NCI-H524 (cell line): ENCODE data around the gene RLN3.

Source experiments
- DNase-seq, 2 experiments: peaks; one replicate each; lab custom pipeline; 2025; lab: John Stamatoyannopoulos, UW

The RLN3 gene, protein sequence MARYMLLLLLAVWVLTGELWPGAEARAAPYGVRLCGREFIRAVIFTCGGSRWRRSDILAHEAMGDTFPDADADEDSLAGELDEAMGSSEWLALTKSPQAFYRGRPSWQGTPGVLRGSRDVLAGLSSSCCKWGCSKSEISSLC

DNA sequence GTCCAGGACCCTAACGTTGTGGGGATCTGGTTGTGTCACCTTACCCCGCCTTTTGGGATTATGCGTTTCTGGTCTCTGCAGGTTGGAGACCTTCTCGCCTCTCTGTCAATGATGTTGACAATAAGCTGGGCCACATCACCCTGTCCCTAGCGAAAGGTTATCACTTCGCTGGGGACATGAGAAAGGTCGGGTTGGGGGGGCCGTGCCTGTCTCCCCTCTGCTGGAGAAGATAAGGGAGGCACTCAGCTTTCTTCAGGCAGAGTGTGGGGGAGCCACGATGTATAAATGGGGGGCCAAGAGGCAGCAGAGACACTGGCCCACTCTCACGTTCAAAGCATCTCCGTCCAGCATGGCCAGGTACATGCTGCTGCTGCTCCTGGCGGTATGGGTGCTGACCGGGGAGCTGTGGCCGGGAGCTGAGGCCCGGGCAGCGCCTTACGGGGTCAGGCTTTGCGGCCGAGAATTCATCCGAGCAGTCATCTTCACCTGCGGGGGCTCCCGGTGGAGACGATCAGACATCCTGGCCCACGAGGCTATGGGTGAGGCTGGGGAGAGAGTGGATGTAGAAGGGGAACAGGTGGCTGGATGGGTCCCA is at the start of gene RLN3:
RLN3 (plus strand) TSS at position 293 of the 595 bp plus-strand sequence; CDS start at position 350, 57 bp downstream.
- DNase-seq, result no peak

DNA sequence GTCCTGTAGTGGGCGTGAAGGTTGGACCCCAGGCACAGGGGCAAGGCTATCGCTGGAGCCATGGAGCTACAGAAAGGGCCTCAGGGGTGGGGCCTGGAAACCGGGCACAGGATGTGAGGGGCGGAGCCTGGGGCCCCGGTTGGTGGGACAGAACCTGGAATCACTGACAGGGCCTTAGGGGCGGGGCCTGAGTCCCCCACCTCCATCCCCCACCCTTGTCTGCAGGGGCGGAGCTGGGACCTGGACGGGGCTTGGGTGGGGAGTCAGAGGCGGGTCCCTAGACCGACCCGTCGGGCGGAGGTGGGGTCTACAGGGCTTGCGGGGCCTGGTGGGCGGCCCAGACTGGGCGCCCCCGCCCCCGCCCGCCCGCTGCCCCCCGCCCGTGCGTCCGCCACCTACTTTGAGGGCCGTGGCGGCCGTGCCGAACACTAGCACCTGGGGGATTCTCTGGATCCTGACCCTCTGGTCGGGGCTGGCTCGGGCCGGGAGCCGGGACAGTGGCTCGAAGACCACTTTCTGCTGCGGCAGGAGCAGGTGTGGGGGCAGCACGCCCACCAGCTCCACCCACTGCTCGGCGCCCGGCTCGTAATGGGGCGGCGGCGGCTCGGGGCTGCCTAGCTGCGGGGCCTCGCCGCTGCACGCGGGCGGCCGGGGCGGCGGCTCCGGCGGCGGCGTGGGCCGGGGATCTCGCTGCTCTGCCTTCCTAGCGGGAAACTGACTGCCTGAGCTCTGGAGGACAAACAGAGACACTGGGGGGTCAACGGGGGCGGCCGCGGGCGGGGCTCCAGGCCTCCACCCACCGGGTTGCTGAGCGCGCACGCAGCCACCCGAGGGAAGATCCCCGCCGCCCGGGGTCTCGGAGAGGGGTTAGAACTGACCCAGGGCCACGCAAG is 49.4 kb upstream of the RLN3 start:
- DNase-seq, result no peak

DNA sequence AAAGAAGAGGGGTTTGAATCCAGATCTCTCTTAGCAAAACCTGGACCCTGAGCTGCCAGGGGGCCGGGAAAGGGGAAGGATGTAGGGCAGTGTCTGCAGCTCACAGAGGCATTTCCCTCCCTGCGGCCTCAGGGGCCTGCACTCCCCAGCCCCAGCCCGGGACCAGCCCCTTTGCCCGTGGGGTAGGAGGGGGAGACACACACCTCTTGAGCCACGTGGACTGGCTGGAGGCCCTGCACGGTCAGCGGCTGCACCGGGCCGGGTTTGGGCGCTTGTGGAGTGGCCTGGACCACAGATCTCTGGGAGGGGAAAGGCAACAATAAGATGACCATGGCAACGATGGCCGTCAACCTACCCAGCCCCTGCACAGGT is 48.7 kb upstream of the RLN3 start:
- DNase-seq, result no peak

DNA sequence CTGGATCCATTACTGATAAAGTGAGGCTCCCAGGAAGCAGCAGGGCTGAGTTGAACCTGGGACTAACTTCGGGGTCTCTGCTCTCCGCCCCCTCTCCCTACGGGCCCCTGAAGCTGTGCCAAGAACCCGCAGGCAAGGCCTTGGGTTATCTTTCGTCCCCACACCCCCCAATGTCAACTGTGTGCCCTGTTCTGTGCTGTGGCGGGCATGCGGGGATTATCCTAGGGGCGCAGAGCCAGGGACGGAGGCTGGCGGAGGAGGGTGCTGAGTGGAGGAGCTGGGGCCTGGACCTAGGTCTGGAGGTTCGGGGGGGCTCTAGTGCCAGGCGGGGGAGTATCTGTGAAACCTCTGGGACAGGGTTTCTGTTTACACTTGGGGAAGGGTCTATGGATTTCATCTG is 48.3 kb upstream of the RLN3 start:
- DNase-seq, result no peak

DNA sequence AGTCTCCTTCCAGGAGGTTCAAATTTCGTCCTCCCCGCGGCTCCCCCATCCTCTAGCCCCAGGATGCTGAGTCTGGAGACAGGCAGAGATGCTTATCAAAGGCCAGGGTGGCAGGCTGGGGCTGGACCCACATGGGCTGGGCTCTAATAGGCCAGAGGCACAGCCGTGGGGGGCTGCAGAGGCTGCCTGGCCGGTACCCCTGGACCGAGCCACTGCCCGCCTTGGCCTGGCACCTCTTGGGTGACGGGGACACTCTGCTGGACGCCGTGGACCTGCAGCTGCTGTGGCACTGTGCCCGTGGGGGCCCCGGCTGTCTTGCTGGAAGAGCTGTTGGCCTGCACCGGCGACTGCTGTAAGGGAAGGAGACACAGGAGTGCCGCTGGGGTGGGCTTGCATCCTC is 47.6 kb upstream of the RLN3 start:
- DNase-seq, result no peak

DNA sequence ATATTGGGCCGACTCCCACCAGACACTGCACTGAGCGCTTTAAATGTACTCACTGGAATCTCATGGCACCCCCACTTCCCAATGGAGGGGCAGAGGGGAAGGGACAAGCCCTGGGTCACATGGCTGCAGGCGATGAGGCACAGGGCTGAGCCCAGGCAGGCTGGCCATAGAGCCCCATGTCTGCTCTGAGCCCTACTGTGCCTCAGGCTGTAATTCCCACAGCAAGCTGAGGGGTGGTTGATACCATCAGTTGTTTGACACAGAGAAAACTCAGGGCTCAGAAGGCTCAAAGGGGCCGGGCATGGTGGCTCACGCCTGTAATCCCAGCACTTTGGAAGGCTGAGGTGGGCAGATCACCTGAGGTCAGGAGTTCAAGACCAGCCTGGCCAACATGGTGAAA is 46.9 kb upstream of the RLN3 start:
- no peak for DNase-seq

DNA sequence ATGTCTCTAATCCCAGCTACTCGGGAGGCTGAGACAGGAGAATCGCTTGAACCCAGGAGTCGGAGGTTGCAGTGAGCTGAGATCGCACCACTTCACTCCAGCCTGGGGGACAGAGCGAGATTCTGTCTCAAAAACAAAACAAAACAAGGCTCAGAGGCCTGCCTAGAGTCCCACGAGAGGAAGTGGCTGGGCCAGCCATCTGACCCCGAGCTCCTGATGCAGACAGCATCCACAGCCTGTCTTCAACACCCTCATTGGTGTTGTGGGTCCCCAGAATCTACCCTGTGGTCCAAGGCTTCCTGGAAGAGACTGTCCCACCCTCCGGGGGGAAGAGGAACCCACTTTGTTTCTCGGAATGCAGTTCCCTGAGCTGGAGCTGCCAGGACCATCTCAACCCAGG is 46.5 kb upstream of the RLN3 start:
- no peak for DNase-seq

DNA sequence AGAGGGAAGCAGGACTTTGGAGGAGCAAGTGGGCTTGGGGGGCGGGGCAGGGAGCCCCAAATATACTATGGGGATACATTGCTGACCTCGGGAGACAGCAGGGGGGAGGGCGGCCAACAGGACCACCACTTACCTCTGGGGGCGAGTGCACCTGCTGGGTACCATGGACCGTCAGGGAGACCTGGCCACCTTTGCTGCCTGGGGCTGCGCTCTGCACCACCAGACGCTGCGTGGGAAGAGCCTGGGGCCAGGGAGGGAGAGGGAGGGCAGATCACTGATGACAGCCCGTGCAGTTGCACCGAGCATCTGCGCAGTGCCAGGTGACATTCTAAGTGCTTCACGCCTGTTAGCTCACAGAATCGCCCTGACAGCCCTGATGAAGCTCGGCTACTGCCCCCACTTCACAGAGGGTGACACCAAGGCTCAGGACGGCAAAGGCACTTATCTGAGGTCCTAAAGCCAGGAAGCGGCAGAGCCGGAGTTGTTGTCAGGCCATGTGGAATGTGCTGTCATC is 45.9 kb upstream of the RLN3 start:
- no peak for DNase-seq

DNA sequence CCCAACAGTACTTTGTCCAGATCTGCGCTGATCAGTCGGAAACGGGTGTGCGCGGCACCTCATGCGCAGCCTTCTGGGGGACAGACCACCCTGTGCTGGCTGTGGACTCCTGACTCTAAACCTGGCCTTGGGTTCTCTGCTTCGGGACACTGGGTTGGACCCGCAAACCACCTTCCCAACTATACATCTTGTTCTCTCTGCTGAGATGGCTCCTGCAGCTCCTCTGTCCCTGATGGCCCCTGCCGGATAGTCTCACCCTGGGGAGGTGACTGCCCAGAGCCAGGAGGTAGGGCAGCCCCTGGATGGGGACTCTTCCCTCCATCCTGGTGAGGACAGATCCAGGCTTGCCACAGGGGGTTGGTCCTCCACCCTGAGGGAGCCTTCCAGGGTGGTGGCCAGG is 45.2 kb upstream of the RLN3 start:
- DNase-seq, result no peak

DNA sequence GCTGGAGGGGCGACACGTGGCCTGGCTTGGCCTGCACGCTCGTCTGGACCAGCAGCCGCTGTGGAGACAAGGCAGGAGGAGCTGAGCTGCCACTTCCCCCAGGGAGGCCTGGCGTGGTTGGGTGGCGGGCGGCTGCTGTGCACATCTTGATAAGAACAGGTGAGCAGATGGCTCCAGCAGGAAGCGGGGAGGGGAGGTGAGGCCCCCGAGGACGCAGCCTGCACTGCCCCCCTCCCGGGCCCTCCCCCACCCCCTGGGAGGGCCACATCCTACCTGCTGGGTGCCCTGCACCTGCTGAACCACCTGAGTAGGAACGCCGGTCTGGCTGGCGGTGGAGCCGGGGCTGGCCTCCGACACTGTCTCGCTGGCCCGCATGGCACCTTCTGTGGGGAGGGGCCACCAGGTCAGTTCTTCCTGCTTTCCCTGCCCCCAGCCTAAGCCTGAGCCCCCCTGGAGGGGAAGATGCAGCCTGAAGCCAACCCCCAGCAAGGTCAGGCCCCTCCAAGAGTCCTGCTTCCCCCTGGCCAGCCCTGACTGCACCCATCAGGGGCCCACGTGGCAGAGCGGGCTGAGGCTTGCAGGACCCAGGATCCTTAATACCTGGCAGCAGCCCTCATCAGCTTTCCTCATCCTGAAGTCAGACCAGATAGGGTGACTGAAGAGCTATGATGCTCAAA is 44.6 kb upstream of the RLN3 start:
- peak in 1 of 2 experiments; percentile 44 for DNase-seq

DNA sequence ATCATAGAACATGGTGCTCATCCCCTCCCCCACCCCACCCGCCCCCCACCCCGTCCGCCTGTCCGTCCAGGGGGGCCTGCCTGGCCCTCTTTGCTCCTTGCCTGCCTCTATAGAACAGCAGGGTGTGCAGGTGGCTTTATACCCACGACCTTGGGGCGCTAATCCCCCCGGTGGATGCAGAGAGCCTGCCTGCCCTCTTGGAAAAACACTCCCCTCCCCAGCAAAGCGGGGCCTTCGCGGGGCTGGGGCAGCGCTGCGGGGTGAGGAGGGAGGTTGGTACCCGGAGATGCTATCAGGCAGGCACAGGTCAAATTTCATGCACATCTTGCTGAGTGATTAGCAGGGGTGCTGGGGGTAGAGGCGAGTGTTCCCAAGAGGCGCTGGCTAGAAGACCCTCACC is 43.8 kb upstream of the RLN3 start:
- DNase-seq, result peak; percentile 10 to 42

DNA sequence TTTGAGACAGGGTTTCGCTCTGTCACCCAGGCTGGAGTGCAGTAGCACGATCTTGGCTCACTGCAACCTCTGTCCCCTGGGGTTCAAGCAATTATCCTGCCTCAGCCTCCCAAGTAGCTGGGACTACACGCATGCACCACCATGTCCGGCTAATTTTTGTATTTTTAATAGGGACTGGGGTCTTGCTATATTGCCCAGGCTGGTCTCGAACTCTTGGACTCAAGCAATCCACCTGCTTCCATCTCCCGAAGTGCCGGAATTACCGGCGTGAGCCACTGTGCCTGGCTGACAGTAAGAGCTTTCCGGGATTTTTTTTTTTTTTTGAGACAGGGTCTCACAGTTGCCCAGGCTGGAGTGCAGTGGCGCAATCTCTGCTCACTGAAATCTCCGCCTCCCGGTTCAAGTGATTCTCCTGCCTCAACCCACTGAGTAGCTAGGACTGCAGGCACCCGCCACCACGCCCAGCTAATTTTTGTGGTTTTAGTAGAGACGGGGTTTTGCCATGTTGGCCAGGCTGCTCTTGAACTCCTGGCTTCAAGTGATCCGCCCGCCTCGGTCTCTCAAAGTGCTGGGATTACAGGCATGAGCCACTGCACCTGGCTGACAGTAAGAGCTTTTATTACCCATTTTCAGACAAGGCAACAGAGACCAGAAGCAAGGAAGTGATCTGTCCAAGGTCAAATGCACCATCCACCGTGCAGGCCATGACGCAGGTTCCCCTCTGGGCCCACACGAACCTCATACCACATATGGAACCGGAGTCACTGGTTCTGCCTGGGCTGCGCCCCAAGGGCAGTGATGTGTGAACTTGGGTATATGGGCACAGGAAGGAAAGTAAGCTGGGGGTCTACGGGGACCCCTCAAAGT is 42.8 kb upstream of the RLN3 start:
- DNase-seq, result no peak

DNA sequence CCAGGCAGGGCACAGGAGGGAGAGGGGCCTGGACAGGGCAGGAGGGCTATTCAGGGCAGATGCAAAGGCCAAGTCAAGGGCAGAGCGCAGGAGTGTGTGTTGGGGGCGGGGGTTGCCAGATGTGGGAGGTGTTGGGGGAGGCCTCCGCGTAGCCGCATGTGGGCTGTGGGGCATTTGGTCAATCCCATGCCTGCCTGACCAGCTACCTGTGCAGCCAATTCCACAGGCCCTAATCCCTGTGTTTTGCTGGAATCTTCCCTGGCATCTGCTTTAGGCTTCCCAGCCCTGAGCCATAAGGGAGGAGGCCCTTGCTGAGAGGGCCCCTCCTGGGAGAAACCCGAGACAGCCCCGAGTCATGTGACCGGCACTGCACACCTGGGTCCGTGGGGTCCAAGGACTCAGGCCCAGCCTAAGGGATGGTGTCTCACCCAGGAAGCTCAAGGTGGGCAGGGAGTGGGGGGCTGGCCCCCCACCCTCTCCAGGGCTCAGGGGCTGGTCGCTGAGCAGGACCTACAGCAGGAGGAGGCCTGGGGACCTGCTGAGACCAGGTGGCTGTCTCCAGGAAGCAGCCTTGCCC is 42.1 kb upstream of the RLN3 start:
- DNase-seq, result peak; percentile 39 to 73

DNA sequence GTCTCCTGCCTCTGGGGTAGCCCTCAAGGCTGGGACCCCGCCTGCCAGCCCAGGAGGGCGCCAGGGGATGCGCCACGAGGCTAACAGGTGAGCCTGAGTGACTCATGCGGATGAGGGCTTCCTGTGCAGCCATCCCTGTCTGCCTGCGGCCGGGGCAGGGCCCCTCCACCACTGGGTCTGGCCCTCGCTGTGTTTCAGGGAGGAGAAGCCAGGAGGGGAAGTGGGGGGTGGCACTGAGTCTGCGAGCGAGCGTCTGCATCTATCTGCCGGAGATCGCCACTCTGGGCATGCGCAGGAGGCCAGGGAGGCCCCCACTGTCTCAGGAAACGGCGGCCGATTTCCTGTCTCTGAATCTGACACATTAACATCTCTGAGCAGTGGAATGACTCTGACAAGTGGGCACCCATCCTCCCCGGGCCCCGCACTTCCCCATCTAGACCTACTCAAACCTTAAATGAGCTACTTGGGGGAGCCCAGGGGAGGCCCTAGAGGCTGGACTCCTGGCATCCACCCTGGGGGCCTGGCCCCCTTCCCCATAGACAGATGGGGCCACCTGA is 41.5 kb upstream of the RLN3 start:
- DNase-seq, result peak; percentile 61 to 67

DNA sequence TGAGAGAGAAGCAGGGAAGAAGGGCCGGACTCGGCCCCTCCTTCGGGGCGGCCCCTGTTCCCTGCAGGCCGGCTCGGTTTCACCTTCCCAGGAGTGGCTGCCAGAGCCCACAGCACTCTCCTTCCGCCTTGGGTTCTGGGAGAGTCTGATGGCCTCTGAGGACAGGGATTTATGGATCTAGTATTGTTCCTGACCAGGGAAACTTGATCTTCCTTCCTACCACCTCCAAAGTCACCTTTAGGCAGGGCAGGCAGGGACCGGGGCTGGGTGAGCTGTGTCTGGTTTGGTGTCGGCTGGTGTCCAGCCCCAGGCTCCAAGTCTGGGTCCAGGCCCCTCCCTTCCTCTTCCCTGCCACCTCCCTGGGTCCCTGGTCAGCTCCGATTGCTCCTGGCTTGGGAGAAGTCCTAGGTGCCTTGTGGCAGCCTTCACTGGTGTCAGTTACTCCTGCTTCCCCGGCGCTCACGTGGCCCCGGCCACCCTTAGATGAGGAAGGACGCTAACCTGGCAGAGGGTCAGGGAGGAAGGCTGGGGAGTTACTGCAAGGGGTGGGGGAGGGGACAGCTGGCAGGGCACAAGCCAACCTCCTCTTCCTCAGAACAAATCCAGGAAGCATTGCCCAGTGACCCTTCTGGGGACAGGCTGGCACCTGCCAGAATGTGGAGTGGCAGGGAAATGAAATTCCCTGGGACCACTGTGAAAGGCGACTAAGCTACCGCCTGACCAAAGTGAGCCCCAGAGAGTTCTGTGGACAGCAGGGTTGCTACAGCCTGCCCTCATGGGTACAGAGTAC is 40.7 kb upstream of the RLN3 start:
- no peak for DNase-seq

DNA sequence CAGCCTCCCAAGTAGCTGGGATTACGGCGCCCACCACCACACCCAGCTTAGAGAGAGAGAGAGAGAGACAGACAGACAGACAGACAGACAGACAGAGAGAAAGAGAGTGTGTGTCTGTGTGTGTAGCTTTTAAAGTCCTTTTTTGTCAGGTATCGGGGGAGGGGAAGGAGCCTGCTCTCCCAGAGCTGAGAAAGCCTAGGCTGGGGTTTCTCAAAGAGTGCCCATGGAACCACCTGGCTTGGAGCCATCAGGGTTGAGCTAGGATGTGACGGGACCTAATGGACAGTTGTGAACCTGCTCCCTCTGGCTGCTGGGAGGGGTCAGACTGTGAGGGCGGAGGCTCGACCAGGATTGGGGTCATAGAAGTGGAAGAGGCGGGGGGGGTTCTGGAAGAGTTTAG is 38.5 kb upstream of the RLN3 start:
- DNase-seq, result no peak

DNA sequence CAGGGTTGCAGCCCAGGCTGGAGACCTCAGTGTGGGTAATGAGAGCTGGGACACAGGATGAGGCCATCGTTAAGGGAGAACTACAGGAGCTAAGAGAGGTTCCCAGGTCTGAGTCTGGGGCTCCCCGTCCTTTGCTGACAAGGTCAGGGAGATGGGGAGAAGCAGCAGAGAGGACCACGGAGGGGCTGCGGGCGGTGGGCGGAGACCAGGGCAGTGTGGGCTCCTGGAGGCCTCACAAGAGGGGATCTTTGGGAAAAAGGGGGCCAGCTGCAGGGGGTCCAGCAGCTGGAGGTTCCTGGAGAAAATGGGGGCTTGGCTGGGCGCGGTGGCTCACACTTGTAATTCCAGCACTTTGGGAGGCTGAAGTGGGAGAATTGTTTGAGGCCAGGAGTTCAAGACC is 37.9 kb upstream of the RLN3 start:
- DNase-seq, result no peak

DNA sequence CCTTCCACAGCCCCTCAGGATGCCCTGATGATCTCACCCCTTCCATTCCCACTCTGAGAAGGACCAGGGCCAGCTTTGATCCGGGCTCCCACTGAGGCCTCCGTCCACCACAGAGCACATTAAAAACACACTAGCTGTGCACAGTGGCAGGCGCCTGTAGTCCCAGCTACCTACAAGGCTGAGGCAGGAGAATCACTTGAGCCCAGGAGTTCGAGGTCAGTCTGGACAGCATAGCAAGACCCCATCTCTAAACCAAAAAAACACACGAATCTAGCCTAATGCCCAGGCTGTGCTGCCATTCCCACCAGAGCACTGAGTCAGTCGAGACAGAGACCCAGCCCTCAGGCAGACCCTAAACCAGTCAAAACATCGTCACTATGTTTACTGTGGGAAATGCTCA is 35.9 kb upstream of the RLN3 start:
- DNase-seq, result no peak

DNA sequence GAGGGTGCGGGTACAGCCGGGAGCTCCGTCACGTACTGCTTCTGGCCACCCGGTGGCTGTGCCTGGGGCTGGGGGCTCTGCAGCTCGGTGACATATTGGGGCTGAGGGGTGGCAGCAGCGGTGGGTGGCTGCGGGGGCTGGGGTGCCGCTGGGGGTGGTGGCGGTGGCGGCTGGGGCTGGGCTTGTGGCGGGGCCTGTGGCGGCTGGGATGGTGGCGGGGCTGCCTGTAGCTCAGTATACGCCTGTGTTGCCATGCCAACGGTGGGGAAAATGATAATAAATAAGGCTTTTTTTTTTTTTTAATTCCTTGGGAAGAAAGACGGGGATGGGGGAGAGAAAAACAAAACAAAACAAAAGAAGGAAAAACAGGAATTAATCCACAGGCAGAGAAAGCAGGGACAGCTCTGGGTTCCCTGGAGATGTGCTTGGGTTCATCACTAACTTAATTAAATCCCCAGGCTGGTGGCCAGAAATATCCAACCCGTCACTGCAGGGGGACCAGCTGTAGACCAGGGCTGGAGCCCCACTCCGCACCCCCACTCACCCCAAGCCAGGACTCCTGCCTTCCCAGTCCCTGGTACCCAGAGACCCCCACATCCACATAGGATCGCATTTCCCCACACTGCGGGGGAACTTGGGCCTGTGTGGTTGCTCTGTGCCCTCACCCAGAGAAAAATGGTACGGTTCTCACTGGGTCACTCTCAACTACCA is 34.2 kb upstream of the RLN3 start:
- no peak for DNase-seq
